Tibial nerve (tissue), 4 donors: ENCODE measurements around the gene CXCR6. TPM values are rescaled to one million over a fixed set of nuclear protein-coding genes. Genes with fewer than 3 reads are reported as not detected.
A peak's percentile ranks its signal among the peaks of the same experiment; 100 is the strongest.

Experiments
- DNase-seq, 2 donors: peaks; one replicate each; pipeline ENCODE4 v3.0.0-alpha.2; 2019; ENCODE audit warnings: low spot score in 2 of 2
- H3K27ac ChIP-seq, 4 donors: fragments of 200-600 bp; sonication (generic) in 3 of 4; one replicate each; pipeline ENCODE4 v1.5.1; 2017 to 2019; ENCODE audit warnings: mild to moderate bottlenecking in 1 of 4
- H3K27me3 ChIP-seq, 2 donors: fragments of 200-600 bp; sonication (generic) in 1 of 2; one replicate each; pipeline versions ENCODE4 v1.5.1 to v1.6.0; 2017 to 2019
- H3K36me3 ChIP-seq, 3 donors: fragments of 200-600 bp; sonication (generic); one replicate each; pipeline ENCODE4 v1.5.1; 2018 to 2019
- H3K4me1 ChIP-seq, 4 donors: fragments of 200-600 bp; sonication (generic) in 3 of 4; one replicate each; pipeline ENCODE4 v1.5.1; 2017 to 2019
- H3K4me3 ChIP-seq, 4 donors: fragments of 200-600 bp; sonication (generic) in 3 of 4; one replicate each; pipeline ENCODE4 v1.5.1; 2017 to 2019; ENCODE audit warnings: mild to moderate bottlenecking in 1 of 4, moderate library complexity in 1 of 4
- H3K9me3 ChIP-seq, 4 donors: fragments of 200-600 bp; sonication (generic) in 3 of 4; one replicate each; pipeline ENCODE4 v1.5.1; 2017 to 2019
- EP300 ChIP-seq, 2 donors: sonication (generic); formaldehyde crosslinking; IDR thresholded peaks; one replicate each; pipeline ENCODE4 v1.6.1; 2017; ENCODE audit warnings: antibody characterized with exemption in 2 of 2, mild to moderate bottlenecking in 1 of 2
- POLR2A ChIP-seq, 2 donors: fragments of 450-650 bp; IDR thresholded peaks; one replicate each; pipeline ENCODE4 v1.6.1; 2017; ENCODE audit warnings: antibody characterized with exemption in 2 of 2, mild to moderate bottlenecking in 2 of 2, moderate library complexity in 2 of 2
- WGBS, 2 donors: methylation state at CpG; one replicate each; pipeline ENCODE4 v1.1.5; 2018; 5-methylcytosine and 5-hydroxymethylcytosine counted together
- total RNA-seq, 4 donors: library from RNA; depleted of rRNA; stranded (reverse); fragments of >200 nt; gene quantifications; one replicate each; pipeline ENCODE4 v1.1.0, GENCODE V29; 2016
- TF ChIP-seq, protein P1 (sequence below), 5 experiments: fragments of 200-600 bp in 3 of 5; fragments of 450-650 bp in 2 of 5; sonication (generic) in 3 of 5; IDR thresholded peaks; one replicate each; pipeline ENCODE4 v1.5.1; 2016 to 2019; ENCODE audit warnings: antibody characterized with exemption in 5 of 5, mild to moderate bottlenecking in 3 of 5, moderate library complexity in 2 of 5

Gene CXCR6
- total RNA-seq, 4 donors from 2014 or later = 0.87 to 2.7 (median 2.1) TPM; not detected in 1

DNA sequence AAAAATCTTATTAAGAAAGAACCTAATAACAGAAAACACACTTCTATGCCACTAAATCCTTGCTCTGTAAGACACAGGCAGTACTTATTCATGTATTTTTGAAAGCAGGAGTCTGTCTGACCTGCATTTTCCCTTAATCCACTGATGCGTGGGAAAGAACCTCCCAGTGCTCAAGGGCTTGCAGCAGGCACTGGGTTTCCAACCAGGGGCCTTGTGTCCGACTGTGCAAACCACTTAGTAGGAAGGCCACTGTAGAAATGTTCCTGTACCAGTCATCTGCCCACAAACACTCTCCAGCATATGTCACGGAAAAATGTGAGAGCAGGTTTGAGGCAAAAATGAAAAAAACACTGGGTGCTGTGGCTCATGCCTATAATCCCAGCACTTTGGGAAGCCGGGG is 12.4 kb downstream of the CXCR6 start:
- no peaks in the 10 kb centered on the region for H3K4me1 ChIP-seq
- peaks cover 13 to 99% (median 39%) of the 10 kb centered on the region in 3 donors for H3K36me3 ChIP-seq
- H3K4me3 ChIP-seq = no peak overlapping the region
- no peaks in the 10 kb centered on the region for H3K27me3 ChIP-seq
- WGBS, 2 donors = 94 to 98% methylated on average over 4 of the region's 4 CpGs
- no peak overlapping the region for H3K27ac ChIP-seq
- no peaks in the 10 kb centered on the region for H3K9me3 ChIP-seq
- TF ChIP-seq EP300 (IDR thresholded peaks at IDR 0.05) = no peak
- no peak for DNase-seq

GRCh38 chr3:45957586-45957985 is 14.3 kb downstream of the CXCR6 start:
- Histone ChIP-seq H3K4me1 (no peaks in the 10 kb centered on the region), H3K4me3 (no peak overlapping the region), H3K36me3 (peaks cover 10 to 99% (median 44%) of the 10 kb centered on the region in 3 donors), H3K9me3 (no peaks in the 10 kb centered on the region), H3K27me3 (no peaks in the 10 kb centered on the region), H3K27ac (no peak overlapping the region)
- 51 to 55% methylated on average over 5 of the region's 5 CpGs for WGBS, 2 donors
- DNase-seq = no peak
- TF ChIP-seq, protein P1, sequence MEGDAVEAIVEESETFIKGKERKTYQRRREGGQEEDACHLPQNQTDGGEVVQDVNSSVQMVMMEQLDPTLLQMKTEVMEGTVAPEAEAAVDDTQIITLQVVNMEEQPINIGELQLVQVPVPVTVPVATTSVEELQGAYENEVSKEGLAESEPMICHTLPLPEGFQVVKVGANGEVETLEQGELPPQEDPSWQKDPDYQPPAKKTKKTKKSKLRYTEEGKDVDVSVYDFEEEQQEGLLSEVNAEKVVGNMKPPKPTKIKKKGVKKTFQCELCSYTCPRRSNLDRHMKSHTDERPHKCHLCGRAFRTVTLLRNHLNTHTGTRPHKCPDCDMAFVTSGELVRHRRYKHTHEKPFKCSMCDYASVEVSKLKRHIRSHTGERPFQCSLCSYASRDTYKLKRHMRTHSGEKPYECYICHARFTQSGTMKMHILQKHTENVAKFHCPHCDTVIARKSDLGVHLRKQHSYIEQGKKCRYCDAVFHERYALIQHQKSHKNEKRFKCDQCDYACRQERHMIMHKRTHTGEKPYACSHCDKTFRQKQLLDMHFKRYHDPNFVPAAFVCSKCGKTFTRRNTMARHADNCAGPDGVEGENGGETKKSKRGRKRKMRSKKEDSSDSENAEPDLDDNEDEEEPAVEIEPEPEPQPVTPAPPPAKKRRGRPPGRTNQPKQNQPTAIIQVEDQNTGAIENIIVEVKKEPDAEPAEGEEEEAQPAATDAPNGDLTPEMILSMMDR (IDR thresholded peaks at IDR 0.05) = no peak
- TF ChIP-seq EP300 (IDR thresholded peaks at IDR 0.05) = no peak
- TF ChIP-seq POLR2A (IDR thresholded peaks at IDR 0.05) = no peak

GRCh38 chr3:45958321-45958791 is 15.1 kb downstream of the CXCR6 start:
- H3K36me3 ChIP-seq = peaks cover 10 to 99% (median 44%) of the 10 kb centered on the region in 3 donors
- no peaks in the 10 kb centered on the region for H3K4me1 ChIP-seq
- no peak overlapping the region for H3K4me3 ChIP-seq
- H3K27ac ChIP-seq = no peak overlapping the region
- H3K9me3 ChIP-seq = no peaks in the 10 kb centered on the region
- 95 to 98% methylated on average over 6 of the region's 6 CpGs for WGBS, 2 donors
- no peak for DNase-seq
- TF ChIP-seq EP300 (IDR thresholded peaks at IDR 0.05) (no peak), POLR2A (IDR thresholded peaks at IDR 0.05) (no peak)
- TF ChIP-seq, protein P1 (IDR thresholded peaks at IDR 0.05) = no peak
- no peaks in the 10 kb centered on the region for H3K27me3 ChIP-seq

- Histone ChIP-seq H3K4me3 (no peak overlapping the region), H3K9me3 (no peaks in the 10 kb centered on the region), H3K4me1 (no peaks in the 10 kb centered on the region), H3K27ac (peak overlapping the region in 1 of 4 donors; percentile 11), H3K27me3 (no peaks in the 10 kb centered on the region), H3K36me3 (peaks cover 10 to 99% (median 44%) of the 10 kb centered on the region in 3 donors)
- 83 to 95% methylated on average over 7 of the region's 7 CpGs for WGBS, 2 donors
- DNase-seq = no peak
- TF ChIP-seq, protein P1 (IDR thresholded peaks at IDR 0.05) = no peak
- TF ChIP-seq EP300 (IDR thresholded peaks at IDR 0.05) (no peak), POLR2A (IDR thresholded peaks at IDR 0.05) (no peak)
These were observed 15.9 kb downstream of the CXCR6 start for GRCh38 chr3:45959201-45959600.

DNA sequence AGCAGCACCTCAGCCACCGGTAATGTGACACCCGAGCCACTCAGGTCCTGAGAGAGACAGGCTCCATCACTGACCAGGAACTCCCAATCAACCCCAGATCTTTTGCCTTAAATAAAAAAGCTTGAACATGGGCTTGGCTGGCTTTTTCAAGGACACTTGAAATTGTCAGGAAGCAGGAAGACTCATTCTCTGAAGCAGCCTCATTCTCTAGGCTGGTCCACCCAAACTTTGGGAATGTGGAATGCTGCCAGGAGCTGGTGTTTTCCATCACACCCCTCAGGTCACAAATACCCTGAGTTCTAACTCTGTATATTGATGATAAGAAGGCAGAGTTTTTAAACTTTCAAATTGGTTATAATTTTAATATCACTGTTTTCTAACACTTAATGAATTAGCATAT is 17.0 kb downstream of the CXCR6 start:
- no peak for DNase-seq
- 80 to 94% methylated on average over 2 of the region's 2 CpGs for WGBS, 2 donors
- H3K9me3 ChIP-seq = no peaks in the 10 kb centered on the region
- H3K27me3 ChIP-seq = no peaks in the 10 kb centered on the region
- H3K27ac ChIP-seq = no peak overlapping the region
- no peaks in the 10 kb centered on the region for H3K4me1 ChIP-seq
- TF ChIP-seq, protein P1 (IDR thresholded peaks at IDR 0.05) = no peak
- TF ChIP-seq EP300 (IDR thresholded peaks at IDR 0.05) (no peak), POLR2A (IDR thresholded peaks at IDR 0.05) (no peak)
- H3K4me3 ChIP-seq = no peak overlapping the region
- peaks cover 6 to 99% (median 43%) of the 10 kb centered on the region in 3 donors for H3K36me3 ChIP-seq

- 85 to 92% methylated on average over 5 of the region's 5 CpGs for WGBS, 2 donors
- Histone ChIP-seq H3K36me3 (peaks cover 6 to 100% (median 48%) of the 10 kb centered on the region in 3 donors), H3K27me3 (no peaks in the 10 kb centered on the region), H3K9me3 (no peaks in the 10 kb centered on the region), H3K27ac (no peak overlapping the region), H3K4me1 (no peaks in the 10 kb centered on the region), H3K4me3 (no peak overlapping the region)
- no peak for TF ChIP-seq EP300 (IDR thresholded peaks at IDR 0.05)
- TF ChIP-seq, protein P1 (IDR thresholded peaks at IDR 0.05) = no peak
- DNase-seq = no peak
These were observed 18.8 kb downstream of the CXCR6 start for GRCh38 chr3:45962033-45962432.
